HG03060 (cell line): ENCODE data around the gene AGAP3.

ENCODE experiments used
- ATAC-seq: cut with Tn5 transposase; IDR thresholded peaks from one replicate; pipeline ENCODE4 v1.9.1; 2021; ENCODE audit warnings: low read depth, moderate number of reproducible peaks; ENCODE audit not compliant: unreplicated experiment

The AGAP3 gene

GRCh38 chr7:151133986-151134742, 47.9 kb downstream of the AGAP3 start:
- ATAC-seq, result no peak

DNA sequence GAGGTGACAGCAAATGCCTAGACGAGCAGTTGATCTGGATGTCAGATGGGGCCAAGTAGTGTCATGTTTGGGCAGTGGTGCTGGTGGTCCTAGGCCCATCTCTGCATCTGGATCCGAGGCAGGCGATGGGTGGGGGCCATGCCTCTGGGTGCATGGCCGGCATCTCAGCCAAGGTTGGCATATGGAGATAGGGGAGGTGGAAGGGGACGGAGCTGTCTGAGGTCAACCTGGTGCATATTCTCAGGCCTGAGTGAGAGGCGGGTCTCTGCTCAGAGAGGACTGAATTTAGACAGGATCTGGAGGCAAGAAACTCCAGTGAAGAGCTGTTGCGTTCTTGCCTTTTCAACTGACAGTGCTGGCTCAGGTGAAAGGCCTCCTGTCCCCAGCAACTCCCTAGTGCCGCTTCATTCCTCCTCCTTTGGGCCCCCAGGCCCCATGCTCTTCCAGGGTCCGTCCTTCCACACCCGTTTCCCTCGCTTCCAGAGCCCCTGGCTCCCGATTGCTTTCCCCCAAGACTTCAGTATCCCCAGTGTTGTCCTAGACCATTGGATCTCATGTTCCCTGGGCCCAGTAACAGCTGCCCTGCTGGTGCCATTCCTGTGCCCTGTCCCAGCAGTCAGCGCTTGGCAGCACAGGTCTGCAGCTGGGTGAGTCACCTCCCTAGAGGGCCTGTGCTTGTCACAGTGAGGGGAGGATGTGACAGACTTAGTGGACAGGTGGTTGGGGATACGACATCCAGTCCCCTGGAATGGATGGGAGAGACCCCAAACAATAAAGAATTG, 48.7 kb downstream of the AGAP3 start:
- no peak for ATAC-seq

GRCh38 chr7:151135525-151135845, 49.2 kb downstream of the AGAP3 start:
- no peak for ATAC-seq

DNA sequence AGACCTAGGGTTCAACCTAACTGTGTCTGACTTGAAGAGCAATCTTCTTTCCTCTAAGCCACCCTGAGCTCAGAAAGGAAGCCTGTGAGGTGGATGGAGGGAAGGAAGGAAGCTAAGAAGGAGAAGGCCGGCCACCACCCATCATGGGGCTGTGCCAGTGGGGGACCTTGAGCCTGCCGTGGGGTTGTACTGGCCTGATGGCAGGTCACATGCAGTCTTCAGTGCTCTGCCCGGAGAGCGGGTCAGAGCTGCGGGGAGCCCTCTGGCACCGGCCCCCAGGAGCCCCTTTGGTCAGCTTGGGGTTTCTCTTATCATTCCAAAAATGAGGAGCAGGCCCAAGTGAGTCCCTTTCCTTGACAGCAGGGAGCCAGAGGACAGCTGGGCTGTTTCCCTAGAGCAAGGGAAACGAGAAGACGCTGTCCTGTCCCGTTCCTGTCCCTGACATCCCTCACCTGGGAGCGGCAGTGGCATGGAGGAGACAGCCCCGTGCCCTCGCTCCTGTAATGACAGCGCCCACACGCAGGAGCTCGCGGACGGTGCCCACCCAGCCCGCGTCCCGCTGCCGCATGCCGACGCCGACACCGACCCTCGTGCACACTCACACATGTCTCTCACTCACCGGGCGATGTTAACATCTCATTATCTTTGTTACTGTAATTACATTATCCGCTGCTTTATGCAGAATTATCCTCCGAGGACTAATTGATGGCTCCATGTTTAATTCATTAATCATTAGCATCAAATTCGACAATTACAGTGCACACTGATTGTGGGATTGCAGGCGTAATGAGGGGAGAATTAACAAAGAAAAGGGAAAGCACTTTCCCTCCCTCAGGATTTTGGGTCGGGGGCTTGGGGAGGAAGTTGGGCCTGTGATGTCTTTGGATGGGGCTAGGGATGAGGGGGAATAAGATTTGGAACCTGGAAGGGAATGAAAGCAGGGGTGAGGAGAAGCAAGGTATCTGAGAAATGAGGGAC, 49.9 kb downstream of the AGAP3 start:
- no peak for ATAC-seq

GRCh38 chr7:151137076-151137675, 50.9 kb downstream of the AGAP3 start:
- no peak for ATAC-seq

GRCh38 chr7:151137791-151138152, 51.5 kb downstream of the AGAP3 start:
- no peak for ATAC-seq

- ATAC-seq, result no peak
Measured at GRCh38 chr7:151138153-151138851, 52.0 kb downstream of the AGAP3 start.

DNA sequence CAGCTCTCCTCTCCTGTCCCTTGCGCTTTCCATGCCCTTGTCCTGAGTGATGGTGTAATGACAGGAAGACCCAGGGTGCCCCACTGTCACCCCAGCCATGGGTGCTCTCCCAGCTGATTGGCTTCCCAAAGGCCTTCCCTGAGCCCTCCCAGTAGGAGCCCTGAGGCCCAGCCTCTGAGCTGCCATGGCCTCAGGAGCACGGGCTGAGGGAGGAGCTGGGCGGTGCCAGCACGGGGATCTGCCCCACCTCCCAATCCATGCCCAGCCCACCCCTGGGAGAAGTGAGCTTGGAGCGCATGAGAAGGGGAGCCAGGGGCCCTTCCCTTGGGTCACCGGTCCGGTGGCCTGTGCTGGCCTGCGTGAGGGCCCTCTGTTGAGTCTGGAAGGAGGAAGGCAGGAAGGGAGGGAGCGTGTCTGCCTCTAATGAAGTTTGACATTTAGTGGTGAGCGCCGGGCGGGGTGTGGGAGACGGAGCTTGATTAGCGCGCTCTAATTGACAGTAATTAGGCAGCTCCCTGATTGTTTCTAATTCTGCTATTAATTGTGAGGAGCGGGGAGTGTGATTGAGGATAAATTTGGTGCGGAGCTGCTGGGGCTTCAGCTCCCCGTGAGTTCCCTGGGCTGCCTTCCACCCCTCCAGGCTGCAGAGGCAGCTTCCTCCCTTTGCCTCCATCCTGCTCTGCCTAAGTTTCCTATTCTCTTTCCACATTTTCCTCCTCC, 53.0 kb downstream of the AGAP3 start:
- ATAC-seq, result no peak

- ATAC-seq, result no peak
Measured at GRCh38 chr7:151139791-151140190, 53.5 kb downstream of the AGAP3 start.

GRCh38 chr7:151140826-151141225, 54.6 kb downstream of the AGAP3 start:
- no peak for ATAC-seq

GRCh38 chr7:151141311-151141854, 55.1 kb downstream of the AGAP3 start:
- no peak for ATAC-seq

GRCh38 chr7:151141855-151142685, 55.8 kb downstream of the AGAP3 start:
- ATAC-seq, result no peak

DNA sequence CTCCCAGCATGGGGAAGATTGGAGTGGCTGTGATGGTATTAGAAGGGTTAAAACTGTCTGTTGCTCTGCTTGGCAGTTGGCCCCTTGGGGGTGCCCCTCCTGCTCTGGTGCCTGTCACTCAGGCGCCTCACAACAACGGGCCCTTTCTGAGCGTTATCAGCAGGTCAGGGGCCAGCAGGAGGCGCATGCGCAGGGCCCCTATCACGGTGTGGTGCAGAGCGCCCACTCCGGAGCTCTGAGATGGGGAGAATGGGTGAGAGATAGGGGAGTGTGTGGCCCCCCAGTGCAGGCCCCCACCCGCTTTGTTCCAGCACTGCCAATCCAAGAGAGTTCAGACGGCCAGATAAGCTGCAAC, 56.4 kb downstream of the AGAP3 start:
- no peak for ATAC-seq

DNA sequence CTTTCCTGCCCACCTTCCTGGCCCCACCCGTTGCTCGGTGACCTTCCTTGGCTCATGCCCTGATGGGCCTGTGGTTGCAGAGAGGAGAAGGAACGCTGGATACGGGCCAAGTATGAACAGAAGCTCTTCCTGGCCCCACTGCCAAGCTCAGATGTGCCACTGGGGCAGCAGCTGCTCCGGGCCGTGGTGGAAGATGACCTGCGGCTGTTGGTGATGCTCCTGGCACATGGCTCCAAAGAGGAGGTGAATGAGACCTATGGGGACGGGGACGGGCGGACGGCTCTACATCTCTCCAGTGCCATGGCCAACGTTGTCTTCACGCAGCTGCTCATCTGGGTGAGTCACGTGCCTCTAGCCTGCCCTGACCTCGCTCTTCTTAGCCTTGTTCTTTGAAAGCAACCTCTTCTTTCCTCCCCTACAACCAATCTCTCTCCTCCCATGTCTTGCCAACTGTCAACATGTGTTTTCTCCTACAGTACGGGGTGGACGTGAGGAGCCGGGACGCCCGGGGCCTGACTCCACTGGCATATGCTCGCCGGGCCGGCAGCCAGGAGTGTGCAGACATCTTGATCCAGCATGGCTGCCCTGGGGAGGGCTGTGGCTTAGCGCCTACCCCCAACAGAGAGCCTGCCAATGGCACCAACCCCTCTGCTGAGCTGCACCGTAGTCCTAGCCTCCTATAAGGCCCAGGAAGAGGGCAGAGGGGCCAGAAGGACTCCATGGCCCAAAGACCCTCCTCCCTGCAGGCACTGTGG, 57.2 kb downstream of the AGAP3 start:
- ATAC-seq, result no peak

- ATAC-seq, result no peak
Measured at GRCh38 chr7:151144387-151144786, 58.1 kb downstream of the AGAP3 start.

GRCh38 chr7:151146761-151147160, 60.5 kb downstream of the AGAP3 start:
- ATAC-seq, result no peak
